Measurements from ENCODE around the gene PLEKHM3.
A peak's percentile ranks its signal among the peaks of the same experiment; 100 is the strongest.

Gene PLEKHM3

GRCh38 chr2:207783514-207783913 is 241.8 kb downstream of the PLEKHM3 start:
- DNase-seq = no peak

GRCh38 chr2:207782238-207783030 is 242.9 kb downstream of the PLEKHM3 start:
- no peak for DNase-seq

DNA sequence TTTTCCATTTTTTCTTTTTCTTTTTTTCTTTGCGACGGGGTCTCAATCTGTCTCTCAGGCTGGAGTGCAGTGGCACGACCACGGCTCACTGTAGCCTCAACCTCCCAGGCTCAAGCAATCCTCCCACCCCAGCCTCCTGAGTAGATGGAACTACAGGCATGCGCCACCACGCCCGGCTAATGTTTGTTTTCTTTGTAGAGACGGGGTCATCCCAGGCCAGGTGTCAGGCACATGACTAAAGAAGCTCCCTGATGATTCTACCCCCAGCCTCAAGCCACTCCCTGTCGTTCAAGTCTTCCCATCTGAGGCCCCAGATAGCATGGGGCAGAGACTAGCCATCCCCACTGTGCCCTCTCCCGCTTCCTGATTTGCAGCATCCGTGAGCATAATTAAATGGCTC is 245.8 kb downstream of the PLEKHM3 start:
- DNase-seq = no peak

DNA sequence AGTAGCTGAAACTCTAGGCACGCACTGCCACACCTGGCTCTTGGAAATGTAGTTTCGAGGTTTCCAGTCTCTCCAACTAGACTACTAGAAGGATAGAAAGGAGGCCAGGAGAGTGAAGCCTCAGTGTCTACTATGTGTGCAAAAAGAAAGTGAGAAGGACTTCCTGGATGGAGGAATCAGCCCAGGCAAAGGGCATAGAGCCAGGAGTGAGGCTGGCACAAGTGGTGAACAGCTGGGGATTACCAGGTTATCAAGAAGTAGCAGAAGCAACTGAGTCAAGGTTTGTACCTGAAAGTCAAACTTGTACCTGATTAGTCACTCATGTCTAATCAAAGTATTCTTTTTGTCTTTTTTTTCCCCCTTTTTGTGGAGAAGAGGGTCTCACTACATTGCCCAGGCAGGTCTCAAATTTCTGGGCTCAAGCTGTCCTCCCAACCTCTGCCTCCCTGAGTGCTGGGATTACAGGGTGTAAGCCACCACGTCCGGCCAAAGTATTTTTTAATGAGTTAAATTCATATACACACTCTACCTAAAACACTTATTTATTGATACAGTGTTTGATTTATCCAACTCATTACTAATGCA is 246.9 kb downstream of the PLEKHM3 start:
- DNase-seq = no peak

GRCh38 chr2:207777124-207777523 is 248.2 kb downstream of the PLEKHM3 start:
- DNase-seq = no peak

GRCh38 chr2:207775473-207775872 is 249.9 kb downstream of the PLEKHM3 start:
- no peak for DNase-seq

- DNase-seq = no peak
These were observed 252.5 kb downstream of the PLEKHM3 start for GRCh38 chr2:207772844-207773205.

DNA sequence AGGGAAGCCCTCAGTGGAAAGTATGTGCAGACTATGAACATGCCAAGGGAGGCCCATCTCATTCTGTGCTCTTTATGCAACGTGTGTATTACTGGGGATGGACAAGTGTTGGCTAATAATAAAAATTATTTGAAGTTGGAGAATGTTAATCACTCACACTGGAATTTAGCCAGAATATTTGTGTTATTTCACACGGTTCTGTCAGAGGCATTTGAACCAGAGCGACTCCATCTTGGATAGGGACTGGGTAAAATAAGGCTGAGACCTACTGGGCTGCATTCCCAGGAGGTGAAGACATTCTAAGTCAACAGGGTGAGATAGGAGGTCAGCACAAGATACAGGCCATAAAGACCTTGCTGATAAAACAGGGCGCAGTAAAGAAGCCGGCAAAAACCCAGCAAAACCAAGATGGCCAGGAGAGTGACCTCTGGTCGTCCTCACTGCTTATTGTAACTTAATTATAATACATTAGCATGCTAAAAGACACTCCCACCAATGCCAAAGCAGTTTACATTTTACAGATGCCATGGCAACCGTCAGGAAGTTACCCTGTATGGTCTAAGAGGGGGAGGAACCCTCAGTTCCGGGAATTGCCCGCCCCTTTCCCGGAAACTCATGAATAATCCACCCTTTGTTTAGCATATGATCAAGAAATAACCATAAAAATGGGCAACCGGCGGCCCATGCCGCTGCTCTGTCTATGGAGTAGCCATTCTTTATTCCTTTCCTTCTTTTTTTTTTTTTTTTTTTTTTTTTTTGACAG is 253.1 kb downstream of the PLEKHM3 start:
- DNase-seq = peak; percentile 25

DNA sequence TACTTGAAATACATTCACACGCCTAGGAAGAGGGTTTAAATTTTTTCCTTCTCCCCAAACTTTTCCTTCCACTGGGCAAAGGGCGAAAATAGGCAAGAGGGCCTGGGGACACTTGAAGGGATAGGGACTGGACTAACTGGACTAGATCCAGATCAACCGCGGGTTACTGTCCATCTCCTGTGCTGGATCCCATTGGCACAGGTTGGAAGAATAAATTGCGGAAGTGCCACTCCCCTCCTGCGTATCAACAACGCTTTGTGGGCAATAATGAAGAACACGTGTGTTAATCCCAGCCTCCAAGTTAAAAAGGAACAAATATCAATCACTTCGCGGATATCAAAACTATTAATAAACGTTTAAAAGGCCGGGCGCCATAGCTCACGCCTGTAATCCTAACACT is 253.9 kb downstream of the PLEKHM3 start:
- no peak for DNase-seq

Data from activated CD4-positive, alpha-beta T cell treated with anti-CD3 and anti-CD28 coated beads, Interleukin-2, amount 50 U/mL, for 16 hours (primary cell).